ENCODE measurements around the gene ACBD6. TPM values are rescaled to one million over a fixed set of nuclear protein-coding genes. Genes with fewer than 3 reads are reported as not detected.

Gene ACBD6
- total and polyA plus RNA-seq, 5 donors: 22.1 to 28.9 (median 24.0) TPM

DNA sequence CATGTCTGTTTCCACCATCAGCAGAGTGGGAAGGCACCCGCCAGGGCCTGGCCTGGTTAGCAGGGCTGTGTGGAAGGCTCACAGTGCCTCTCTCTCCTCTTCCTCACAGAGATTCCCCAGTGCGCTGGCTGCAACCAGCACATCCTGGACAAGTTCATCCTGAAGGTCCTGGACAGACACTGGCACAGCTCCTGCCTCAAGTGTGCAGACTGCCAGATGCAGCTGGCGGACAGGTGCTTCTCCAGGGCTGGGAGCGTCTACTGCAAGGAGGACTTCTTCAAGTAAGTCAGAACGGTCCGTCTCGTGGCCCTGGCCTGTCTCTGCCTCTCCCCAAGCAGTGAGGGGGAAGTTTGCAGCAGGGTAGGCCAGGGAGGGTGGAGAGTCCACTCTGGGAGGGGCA lies 254.2 kb downstream of the ACBD6 start:
- H3K27me3 ChIP-seq (ENCODE audit: control insufficient read depth, insufficient read depth): no peaks in the 10 kb centered on the region
- no peak overlapping the region for H3K4me3 ChIP-seq (ENCODE audit: low read length)
- no peak for DNase-seq
- H3K27ac ChIP-seq (ENCODE audit: low read length): no peak overlapping the region
- no peaks in the 10 kb centered on the region for H3K4me1 ChIP-seq (ENCODE audit: control insufficient read depth, insufficient read depth, low read length)
- WGBS: 93% methylated on average over 7 of the region's 7 CpGs
- intact Hi-C loops (cut with DNase I): no loop called here
- no peaks in the 10 kb centered on the region for H3K9me3 ChIP-seq (ENCODE audit: control insufficient read depth, low read length)
- no peak for ATAC-seq

GRCh38 chr1:180247580-180247979 lies 254.8 kb downstream of the ACBD6 start:
- H3K27me3 ChIP-seq (ENCODE audit: control insufficient read depth, insufficient read depth): no peaks in the 10 kb centered on the region
- H3K9me3 ChIP-seq (ENCODE audit: control insufficient read depth, low read length): no peaks in the 10 kb centered on the region
- ATAC-seq: no peak
- no peaks in the 10 kb centered on the region for H3K4me1 ChIP-seq (ENCODE audit: control insufficient read depth, insufficient read depth, low read length)
- WGBS: 88% methylated on average over 4 of the region's 4 CpGs
- intact Hi-C loops (cut with DNase I): no loop called here
- no peak for DNase-seq
- no peak overlapping the region for H3K27ac ChIP-seq (ENCODE audit: low read length)
- no peak overlapping the region for H3K4me3 ChIP-seq (ENCODE audit: low read length)

DNA sequence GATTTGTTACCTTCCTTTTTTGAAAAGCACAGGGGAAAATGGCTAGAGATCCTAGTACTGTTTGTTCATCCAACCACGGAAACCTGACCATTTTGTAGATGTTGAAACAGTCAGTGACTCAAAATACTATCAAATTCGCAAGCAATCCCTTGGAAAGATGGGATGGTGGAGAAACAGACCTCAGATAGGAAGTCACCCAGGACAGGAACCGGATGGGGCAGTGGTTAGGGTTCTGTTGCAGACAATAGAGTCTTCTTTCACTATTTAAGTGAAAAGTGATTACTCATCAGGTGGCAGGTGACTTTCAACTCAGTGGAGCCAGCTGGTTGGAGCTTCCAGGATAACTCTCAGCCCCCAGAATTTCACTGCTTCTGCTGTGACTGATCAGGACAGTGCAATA lies 255.3 kb downstream of the ACBD6 start:
- Histone ChIP-seq H3K9me3 (ENCODE audit: control insufficient read depth, low read length) (no peaks in the 10 kb centered on the region), H3K4me3 (ENCODE audit: low read length) (no peak overlapping the region), H3K4me1 (ENCODE audit: control insufficient read depth, insufficient read depth, low read length) (no peaks in the 10 kb centered on the region), H3K27ac (ENCODE audit: low read length) (no peak overlapping the region), H3K27me3 (ENCODE audit: control insufficient read depth, insufficient read depth) (no peaks in the 10 kb centered on the region)
- WGBS: 81% methylated on average over 3 of the region's 3 CpGs
- ATAC-seq: no peak
- no peak for DNase-seq
- intact Hi-C loops (cut with DNase I): no loop called here

DNA sequence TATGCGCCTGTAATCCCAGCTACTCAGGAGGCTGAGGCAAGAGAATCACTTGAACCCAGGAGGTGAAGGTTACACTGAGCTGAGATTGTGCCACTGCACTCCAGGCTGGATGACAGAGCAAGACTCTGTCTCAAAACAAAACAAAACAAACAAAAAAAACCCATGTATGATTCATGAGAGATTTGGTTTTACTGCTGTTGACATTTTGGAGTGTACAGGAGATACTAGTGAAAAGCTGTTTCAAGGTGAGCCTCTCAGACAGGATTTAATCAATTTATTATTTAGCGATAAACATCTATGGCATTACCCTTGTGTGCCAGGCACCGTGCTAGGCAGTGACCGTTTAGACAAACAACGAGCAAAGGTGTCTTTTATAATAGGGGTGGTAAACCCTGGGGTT lies 255.8 kb downstream of the ACBD6 start:
- ATAC-seq (no peak), DNase-seq (no peak)
- Histone ChIP-seq H3K4me1 (ENCODE audit: control insufficient read depth, insufficient read depth, low read length) (no peaks in the 10 kb centered on the region), H3K4me3 (ENCODE audit: low read length) (no peak overlapping the region), H3K27ac (ENCODE audit: low read length) (no peak overlapping the region), H3K9me3 (ENCODE audit: control insufficient read depth, low read length) (no peaks in the 10 kb centered on the region), H3K27me3 (ENCODE audit: control insufficient read depth, insufficient read depth) (no peaks in the 10 kb centered on the region)
- intact Hi-C loops (cut with DNase I): no loop called here
- 94% methylated on average over 5 of the region's 5 CpGs for WGBS

DNA sequence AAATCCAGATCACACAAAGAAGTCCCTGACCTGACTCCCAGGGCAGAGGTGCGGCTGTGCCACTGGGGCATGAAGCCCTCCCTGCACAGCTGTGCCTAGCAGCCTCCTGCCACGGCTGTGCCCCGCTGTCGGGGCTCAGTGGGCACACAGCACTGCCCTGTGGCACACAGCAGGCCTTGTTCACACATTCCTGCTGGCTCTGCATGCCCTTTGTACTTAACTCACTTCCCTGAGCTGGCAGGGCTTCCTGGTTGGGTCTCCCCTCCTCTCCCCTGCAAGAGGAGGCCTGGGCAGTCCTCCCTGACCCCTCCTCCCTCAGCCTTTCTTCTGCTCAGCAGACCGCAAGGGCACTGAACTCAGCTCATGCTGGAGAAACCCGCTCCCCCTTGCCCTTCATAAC lies 257.5 kb downstream of the ACBD6 start:
- ATAC-seq (no peak), DNase-seq (no peak)
- intact Hi-C loops (cut with DNase I): no loop called here
- Histone ChIP-seq H3K4me1 (ENCODE audit: control insufficient read depth, insufficient read depth, low read length) (no peaks in the 10 kb centered on the region), H3K4me3 (ENCODE audit: low read length) (no peak overlapping the region), H3K9me3 (ENCODE audit: control insufficient read depth, low read length) (no peaks in the 10 kb centered on the region), H3K27ac (ENCODE audit: low read length) (no peak overlapping the region), H3K27me3 (ENCODE audit: control insufficient read depth, insufficient read depth) (peaks cover 6% of the 10 kb centered on the region)
- 83% methylated on average over 6 of the region's 6 CpGs for WGBS

DNA sequence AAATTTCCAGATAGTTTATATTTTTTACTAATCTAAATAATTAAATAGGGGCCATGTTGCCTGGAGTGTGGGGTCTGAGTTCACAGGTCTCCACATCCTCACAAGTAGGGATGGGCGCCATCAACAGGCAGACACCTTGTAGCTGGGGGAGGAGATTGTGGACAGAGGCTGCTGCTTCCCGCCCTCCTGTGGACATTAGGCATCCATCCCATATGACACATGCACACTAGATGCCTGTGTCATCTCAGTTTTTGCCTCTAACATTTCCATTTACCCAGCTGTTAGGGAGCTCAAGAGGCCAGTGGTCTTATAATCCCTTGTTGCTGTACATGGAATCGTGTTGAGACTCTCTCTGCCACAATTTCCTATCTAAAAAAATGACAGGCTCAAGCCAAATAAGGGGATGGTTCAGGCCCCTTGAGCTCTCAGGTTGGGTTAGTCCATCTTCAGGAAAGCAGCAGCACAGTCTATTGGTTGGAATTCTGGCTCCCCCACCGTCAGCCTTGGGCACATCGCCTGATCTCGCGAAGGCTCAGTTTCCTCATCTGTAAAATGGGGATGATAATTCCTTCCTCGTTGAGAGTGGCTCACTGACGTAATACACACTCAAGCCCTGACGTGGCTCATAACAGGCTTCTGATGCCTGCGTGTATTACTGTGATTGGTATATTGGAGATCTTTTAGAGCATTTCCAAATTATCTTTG lies 258.7 kb downstream of the ACBD6 start:
- no peaks in the 10 kb centered on the region for H3K9me3 ChIP-seq (ENCODE audit: control insufficient read depth, low read length)
- ATAC-seq (no peak), DNase-seq (no peak)
- intact Hi-C loops (cut with DNase I): no loop called here
- H3K4me1 ChIP-seq (ENCODE audit: control insufficient read depth, insufficient read depth, low read length): no peaks in the 10 kb centered on the region
- H3K27ac ChIP-seq (ENCODE audit: low read length): no peak overlapping the region
- H3K27me3 ChIP-seq (ENCODE audit: control insufficient read depth, insufficient read depth): peaks cover 6% of the 10 kb centered on the region
- WGBS: 84% methylated on average over 11 of the region's 11 CpGs
- H3K4me3 ChIP-seq (ENCODE audit: low read length): no peak overlapping the region

GRCh38 chr1:180241716-180242544 lies 260.4 kb downstream of the ACBD6 start:
- ATAC-seq: peak in 1 of 2 donors; percentile 11
- WGBS: 68% methylated on average over 8 of the region's 8 CpGs
- H3K9me3 ChIP-seq (ENCODE audit: control insufficient read depth, low read length): no peaks in the 10 kb centered on the region
- no peak for DNase-seq
- H3K4me3 ChIP-seq (ENCODE audit: low read length): no peak overlapping the region
- intact Hi-C loops (cut with DNase I): no loop called here
- no peaks in the 10 kb centered on the region for H3K4me1 ChIP-seq (ENCODE audit: control insufficient read depth, insufficient read depth, low read length)
- no peak overlapping the region for H3K27ac ChIP-seq (ENCODE audit: low read length)
- H3K27me3 ChIP-seq (ENCODE audit: control insufficient read depth, insufficient read depth): peaks cover 6% of the 10 kb centered on the region

DNA sequence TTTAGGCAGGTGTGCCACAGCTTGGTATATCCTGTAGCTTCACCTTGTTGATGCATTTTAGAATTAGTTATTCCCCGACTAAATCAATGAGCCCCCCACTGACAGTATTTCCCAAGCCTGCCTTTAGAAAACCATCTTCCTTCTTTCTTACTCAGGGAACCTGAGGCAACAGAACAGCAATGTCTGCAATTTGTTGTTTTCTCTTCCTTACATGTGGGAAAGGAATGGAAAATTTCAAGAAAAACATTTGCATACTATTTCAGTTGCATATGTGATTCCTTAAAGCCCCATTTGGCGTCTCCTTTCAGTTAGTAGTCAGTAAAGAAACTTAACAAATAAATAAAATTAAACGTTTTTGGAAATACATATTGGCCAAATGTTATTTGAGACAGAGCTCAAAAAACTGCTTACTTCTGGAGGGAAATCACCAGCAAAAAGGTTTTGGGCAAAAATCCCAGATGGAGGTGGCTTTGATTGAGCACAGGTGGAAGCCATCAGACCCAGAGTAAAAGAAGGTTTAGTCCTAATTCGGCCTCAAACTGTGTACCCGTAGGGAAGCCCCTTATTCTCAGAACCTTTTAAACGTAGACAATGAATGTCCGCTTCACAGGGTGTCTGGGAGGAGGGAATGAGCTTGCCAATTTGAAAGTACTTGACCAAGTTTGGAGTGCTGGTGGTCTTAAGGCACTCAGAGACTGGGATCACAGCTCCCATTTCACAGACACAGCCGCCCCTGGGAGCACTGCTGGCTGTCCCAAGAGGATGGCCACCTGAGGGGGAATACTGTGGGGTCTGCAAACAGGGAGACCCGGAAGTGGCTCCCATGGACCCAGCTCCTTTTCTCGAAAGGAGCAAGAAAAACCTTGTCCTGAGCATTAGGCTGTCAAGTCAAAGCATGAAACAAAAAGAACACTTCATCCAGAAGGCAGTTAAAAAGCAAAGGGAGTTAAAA lies 263.0 kb downstream of the ACBD6 start:
- Histone ChIP-seq H3K27me3 (ENCODE audit: control insufficient read depth, insufficient read depth) (peaks cover 6% of the 10 kb centered on the region), H3K27ac (ENCODE audit: low read length) (no peak overlapping the region), H3K4me3 (ENCODE audit: low read length) (no peak overlapping the region), H3K9me3 (ENCODE audit: control insufficient read depth, low read length) (no peaks in the 10 kb centered on the region), H3K4me1 (ENCODE audit: control insufficient read depth, insufficient read depth, low read length) (peaks cover 4% of the 10 kb centered on the region)
- intact Hi-C loops (cut with DNase I): no loop called here
- 9% methylated on average over 10 of the region's 10 CpGs for WGBS
- ATAC-seq: no peak
- no peak for DNase-seq

GRCh38 chr1:180238675-180239074 lies 263.7 kb downstream of the ACBD6 start:
- intact Hi-C loops (cut with DNase I): no loop called here
- peaks cover 6% of the 10 kb centered on the region for H3K27me3 ChIP-seq (ENCODE audit: control insufficient read depth, insufficient read depth)
- H3K27ac ChIP-seq (ENCODE audit: low read length): no peak overlapping the region
- no peak overlapping the region for H3K4me3 ChIP-seq (ENCODE audit: low read length)
- no peaks in the 10 kb centered on the region for H3K9me3 ChIP-seq (ENCODE audit: control insufficient read depth, low read length)
- WGBS: 17% methylated on average over 7 of the region's 7 CpGs
- H3K4me1 ChIP-seq (ENCODE audit: control insufficient read depth, insufficient read depth, low read length): peaks cover 7% of the 10 kb centered on the region
- no peak for DNase-seq
- ATAC-seq: no peak

Data from right cardiac atrium (tissue), 5 donors.